WTC11 (cell line): ENCODE results near the gene CRYBB1. TPM values are rescaled to one million over a fixed set of nuclear protein-coding genes. Genes with fewer than 3 reads are reported as not detected.

Source experiments
- ATAC-seq: fragments of 200-7000 bp; cut with Tn5 transposase; 2 replicates; pipeline ENCODE4 v1.10.0; 2021; ENCODE audit warnings: mild to moderate bottlenecking, moderate library complexity
- CTCF ChIA-PET: fragments of 300-600 bp; sonication (Branson Sonifier 250); formaldehyde crosslinking; loops from one replicate; lab custom pipeline; 2021; ENCODE audit warnings: antibody characterized with exemption; lab: Charles Lee
- POLR2A ChIA-PET: fragments of 350-600 bp; sonication (Branson Sonifier 250); formaldehyde crosslinking; loops from one replicate; lab custom pipeline; 2021; ENCODE audit warnings: antibody characterized with exemption; lab: Charles Lee
- DNase-seq: peaks from one replicate; pipeline ENCODE4 v3.0.0; 2021; ENCODE audit warnings: low spot score
- H3K27ac Mint-ChIP-seq: 2 replicates; pipeline ENCODE4 v1.8.0; 2021; ENCODE audit warnings: mixed read lengths
- H3K27me3 Mint-ChIP-seq: 2 replicates; pipeline ENCODE4 v1.8.0; 2021; ENCODE audit warnings: low read depth, mild to moderate bottlenecking, moderate library complexity, mixed read lengths
- H3K36me3 Mint-ChIP-seq: 2 replicates; pipeline ENCODE4 v1.8.0; 2021; ENCODE audit warnings: mixed read lengths
- H3K4me1 Mint-ChIP-seq: 2 replicates; pipeline ENCODE4 v1.8.0; 2022; ENCODE audit warnings: mixed read lengths
- H3K4me3 Mint-ChIP-seq: 2 replicates; pipeline ENCODE4 v1.8.0; 2021; ENCODE audit warnings: mild to moderate bottlenecking, moderate library complexity, mixed read lengths
- H3K9me3 Mint-ChIP-seq: 2 replicates; pipeline ENCODE4 v1.8.0; 2021; ENCODE audit warnings: mixed read lengths
- FOXK1 ChIP-seq: sonication (generic); formaldehyde crosslinking; IDR thresholded peaks from 2 replicates; pipeline ENCODE4 v1.8.0; 2022; ENCODE audit warnings: mild to moderate bottlenecking, moderate library complexity, missing genetic modification reagents
- GRHL2 ChIP-seq: fragments of 250-450 bp; sonication (Bioruptor Pico); IDR thresholded peaks from 2 replicates; pipeline ENCODE4 v1.8.0; 2022; ENCODE audit warnings: mild to moderate bottlenecking, moderate library complexity; ENCODE audit not compliant: insufficient replicate concordance, severe bottlenecking
- NR2C2 ChIP-seq: sonication (generic); formaldehyde crosslinking; IDR thresholded peaks from 2 replicates; pipeline ENCODE4 v1.8.0; 2022; ENCODE audit warnings: mild to moderate bottlenecking, missing genetic modification reagents
- RELA ChIP-seq: sonication (generic); formaldehyde crosslinking; IDR thresholded peaks from 2 replicates; pipeline ENCODE4 v1.8.1; 2022; ENCODE audit warnings: missing genetic modification reagents, mild to moderate bottlenecking, borderline replicate concordance
- SP1 ChIP-seq: sonication (generic); formaldehyde crosslinking; conservative IDR thresholded peaks from 2 replicates; pipeline ENCODE4 v1.8.1; 2022; ENCODE audit warnings: missing genetic modification reagents
- ZNF138 ChIP-seq: sonication (generic); formaldehyde crosslinking; conservative IDR thresholded peaks from 2 replicates; pipeline ENCODE4 v1.8.1; 2022; ENCODE audit warnings: mild to moderate bottlenecking, moderate library complexity, missing genetic modification reagents
- ZNF263 ChIP-seq: sonication (generic); formaldehyde crosslinking; IDR thresholded peaks from 2 replicates; pipeline ENCODE4 v1.8.1; 2022; ENCODE audit warnings: low read depth, mild to moderate bottlenecking, moderate library complexity, missing genetic modification reagents
- ZNF396 ChIP-seq: fragments of 250-450 bp; sonication (Bioruptor Pico); IDR thresholded peaks from 2 replicates; pipeline ENCODE4 v1.8.0; 2021; ENCODE audit warnings: mild to moderate bottlenecking, moderate library complexity, borderline replicate concordance
- ZNF423 ChIP-seq: fragments of 250-450 bp; sonication (Bioruptor Pico); IDR thresholded peaks from 2 replicates; pipeline ENCODE4 v2.1.2; 2022; ENCODE audit warnings: mild to moderate bottlenecking, moderate library complexity
- total RNA-seq: library from RNA; stranded (reverse); gene quantifications from 3 replicates; pipeline ENCODE4 v1.2.3, GENCODE V29; 2021
- TF ChIP-seq, protein P1 (sequence below): fragments of 250-450 bp; sonication (Bioruptor Pico); IDR thresholded peaks from 2 replicates; pipeline ENCODE4 v2.1.2; 2022; ENCODE audit warnings: mild to moderate bottlenecking, moderate library complexity
- TF ChIP-seq, protein P2 (sequence below): fragments of 250-450 bp; sonication (Bioruptor Pico); IDR thresholded peaks from 2 replicates; pipeline ENCODE4 v1.8.0; 2021; ENCODE audit warnings: mild to moderate bottlenecking
- TF ChIP-seq, protein P3 (sequence below): sonication (generic); formaldehyde crosslinking; conservative IDR thresholded peaks from 2 replicates; pipeline ENCODE4 v1.8.1; 2023; ENCODE audit warnings: mild to moderate bottlenecking, low read depth, missing genetic modification reagents, moderate library complexity
- TF ChIP-seq, protein P4 (sequence below): fragments of 250-450 bp; sonication (Bioruptor Pico); IDR thresholded peaks from 2 replicates; pipeline ENCODE4 v1.9.0; 2021; ENCODE audit warnings: mild to moderate bottlenecking
- TF ChIP-seq, protein P5 (sequence below): sonication (generic); formaldehyde crosslinking; IDR thresholded peaks from 2 replicates; pipeline ENCODE4 v1.8.0; 2022; ENCODE audit warnings: mild to moderate bottlenecking, missing genetic modification reagents
- TF ChIP-seq, protein P6 (sequence below): sonication (generic); formaldehyde crosslinking; IDR thresholded peaks from 2 replicates; pipeline ENCODE4 v1.8.1; 2022; ENCODE audit warnings: low read depth, mild to moderate bottlenecking, moderate library complexity, missing genetic modification reagents, borderline replicate concordance
- TF ChIP-seq, protein P7 (sequence below): sonication (generic); formaldehyde crosslinking; IDR thresholded peaks from 2 replicates; pipeline ENCODE4 v1.8.1; 2022; ENCODE audit warnings: mild to moderate bottlenecking, missing genetic modification reagents, moderate library complexity, borderline replicate concordance

Gene CRYBB1
- total RNA-seq, 1 experiment from 2014 or later: 4.0 TPM

DNA sequence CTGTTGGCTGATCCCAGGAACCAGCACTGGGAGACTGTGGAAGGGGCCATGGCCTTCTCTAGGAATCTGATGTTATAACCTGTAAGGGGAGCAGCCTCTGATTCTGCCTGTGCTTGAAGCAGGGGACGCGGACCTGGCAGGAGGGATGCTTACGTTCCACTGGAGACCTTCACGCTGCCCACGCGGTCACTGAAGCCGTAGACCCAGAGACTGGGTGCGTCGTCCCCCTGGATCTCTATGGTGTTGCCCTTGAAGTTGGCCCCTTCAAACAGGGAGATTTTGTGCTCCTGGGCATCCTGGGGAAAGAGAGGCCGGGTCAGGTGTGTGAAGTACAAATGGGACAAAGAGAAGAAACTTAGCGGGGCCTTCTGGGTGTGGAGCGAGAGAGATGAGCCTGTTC lies 16.1 kb downstream of the CRYBB1 start:
- H3K27ac Mint-ChIP-seq: no peak overlapping the region
- no peaks in the 10 kb centered on the region for H3K9me3 Mint-ChIP-seq
- H3K27me3 Mint-ChIP-seq: peaks cover 12% of the 10 kb centered on the region
- H3K4me1 Mint-ChIP-seq: peaks cover 2% of the 10 kb centered on the region
- DNase-seq: no peak
- ATAC-seq: no peak
- CTCF ChIA-PET: no interaction called here
- POLR2A ChIA-PET: no interaction called here
- no peak overlapping the region for H3K4me3 Mint-ChIP-seq
- TF ChIP-seq, protein P1, sequence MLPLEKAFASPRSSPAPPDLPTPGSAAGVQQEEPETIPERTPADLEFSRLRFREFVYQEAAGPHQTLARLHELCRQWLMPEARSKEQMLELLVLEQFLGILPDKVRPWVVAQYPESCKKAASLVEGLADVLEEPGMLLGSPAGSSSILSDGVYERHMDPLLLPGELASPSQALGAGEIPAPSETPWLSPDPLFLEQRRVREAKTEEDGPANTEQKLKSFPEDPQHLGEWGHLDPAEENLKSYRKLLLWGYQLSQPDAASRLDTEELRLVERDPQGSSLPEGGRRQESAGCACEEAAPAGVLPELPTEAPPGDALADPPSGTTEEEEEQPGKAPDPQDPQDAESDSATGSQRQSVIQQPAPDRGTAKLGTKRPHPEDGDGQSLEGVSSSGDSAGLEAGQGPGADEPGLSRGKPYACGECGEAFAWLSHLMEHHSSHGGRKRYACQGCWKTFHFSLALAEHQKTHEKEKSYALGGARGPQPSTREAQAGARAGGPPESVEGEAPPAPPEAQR (CRISPR knock-in tag): no peak
- TF ChIP-seq, protein P2, sequence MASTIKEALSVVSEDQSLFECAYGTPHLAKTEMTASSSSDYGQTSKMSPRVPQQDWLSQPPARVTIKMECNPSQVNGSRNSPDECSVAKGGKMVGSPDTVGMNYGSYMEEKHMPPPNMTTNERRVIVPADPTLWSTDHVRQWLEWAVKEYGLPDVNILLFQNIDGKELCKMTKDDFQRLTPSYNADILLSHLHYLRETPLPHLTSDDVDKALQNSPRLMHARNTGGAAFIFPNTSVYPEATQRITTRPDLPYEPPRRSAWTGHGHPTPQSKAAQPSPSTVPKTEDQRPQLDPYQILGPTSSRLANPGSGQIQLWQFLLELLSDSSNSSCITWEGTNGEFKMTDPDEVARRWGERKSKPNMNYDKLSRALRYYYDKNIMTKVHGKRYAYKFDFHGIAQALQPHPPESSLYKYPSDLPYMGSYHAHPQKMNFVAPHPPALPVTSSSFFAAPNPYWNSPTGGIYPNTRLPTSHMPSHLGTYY: no peak
- TF ChIP-seq, protein P3, sequence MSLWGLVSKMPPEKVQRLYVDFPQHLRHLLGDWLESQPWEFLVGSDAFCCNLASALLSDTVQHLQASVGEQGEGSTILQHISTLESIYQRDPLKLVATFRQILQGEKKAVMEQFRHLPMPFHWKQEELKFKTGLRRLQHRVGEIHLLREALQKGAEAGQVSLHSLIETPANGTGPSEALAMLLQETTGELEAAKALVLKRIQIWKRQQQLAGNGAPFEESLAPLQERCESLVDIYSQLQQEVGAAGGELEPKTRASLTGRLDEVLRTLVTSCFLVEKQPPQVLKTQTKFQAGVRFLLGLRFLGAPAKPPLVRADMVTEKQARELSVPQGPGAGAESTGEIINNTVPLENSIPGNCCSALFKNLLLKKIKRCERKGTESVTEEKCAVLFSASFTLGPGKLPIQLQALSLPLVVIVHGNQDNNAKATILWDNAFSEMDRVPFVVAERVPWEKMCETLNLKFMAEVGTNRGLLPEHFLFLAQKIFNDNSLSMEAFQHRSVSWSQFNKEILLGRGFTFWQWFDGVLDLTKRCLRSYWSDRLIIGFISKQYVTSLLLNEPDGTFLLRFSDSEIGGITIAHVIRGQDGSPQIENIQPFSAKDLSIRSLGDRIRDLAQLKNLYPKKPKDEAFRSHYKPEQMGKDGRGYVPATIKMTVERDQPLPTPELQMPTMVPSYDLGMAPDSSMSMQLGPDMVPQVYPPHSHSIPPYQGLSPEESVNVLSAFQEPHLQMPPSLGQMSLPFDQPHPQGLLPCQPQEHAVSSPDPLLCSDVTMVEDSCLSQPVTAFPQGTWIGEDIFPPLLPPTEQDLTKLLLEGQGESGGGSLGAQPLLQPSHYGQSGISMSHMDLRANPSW (CRISPR knock-in tag): no peak
- no peak for TF ChIP-seq SP1 (CRISPR knock-in tag)
- no peak for TF ChIP-seq ZNF423
- TF ChIP-seq FOXK1 (CRISPR knock-in tag): no peak
- TF ChIP-seq RELA (CRISPR knock-in tag): no peak
- TF ChIP-seq, protein P4, sequence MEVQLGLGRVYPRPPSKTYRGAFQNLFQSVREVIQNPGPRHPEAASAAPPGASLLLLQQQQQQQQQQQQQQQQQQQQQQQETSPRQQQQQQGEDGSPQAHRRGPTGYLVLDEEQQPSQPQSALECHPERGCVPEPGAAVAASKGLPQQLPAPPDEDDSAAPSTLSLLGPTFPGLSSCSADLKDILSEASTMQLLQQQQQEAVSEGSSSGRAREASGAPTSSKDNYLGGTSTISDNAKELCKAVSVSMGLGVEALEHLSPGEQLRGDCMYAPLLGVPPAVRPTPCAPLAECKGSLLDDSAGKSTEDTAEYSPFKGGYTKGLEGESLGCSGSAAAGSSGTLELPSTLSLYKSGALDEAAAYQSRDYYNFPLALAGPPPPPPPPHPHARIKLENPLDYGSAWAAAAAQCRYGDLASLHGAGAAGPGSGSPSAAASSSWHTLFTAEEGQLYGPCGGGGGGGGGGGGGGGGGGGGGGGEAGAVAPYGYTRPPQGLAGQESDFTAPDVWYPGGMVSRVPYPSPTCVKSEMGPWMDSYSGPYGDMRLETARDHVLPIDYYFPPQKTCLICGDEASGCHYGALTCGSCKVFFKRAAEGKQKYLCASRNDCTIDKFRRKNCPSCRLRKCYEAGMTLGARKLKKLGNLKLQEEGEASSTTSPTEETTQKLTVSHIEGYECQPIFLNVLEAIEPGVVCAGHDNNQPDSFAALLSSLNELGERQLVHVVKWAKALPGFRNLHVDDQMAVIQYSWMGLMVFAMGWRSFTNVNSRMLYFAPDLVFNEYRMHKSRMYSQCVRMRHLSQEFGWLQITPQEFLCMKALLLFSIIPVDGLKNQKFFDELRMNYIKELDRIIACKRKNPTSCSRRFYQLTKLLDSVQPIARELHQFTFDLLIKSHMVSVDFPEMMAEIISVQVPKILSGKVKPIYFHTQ (CRISPR knock-in tag): no peak
- no peak for TF ChIP-seq ZNF396 (CRISPR knock-in tag)
- TF ChIP-seq GRHL2: no peak
- no peak for TF ChIP-seq ZNF138 (CRISPR knock-in tag)
- no peaks in the 10 kb centered on the region for H3K36me3 Mint-ChIP-seq

DNA sequence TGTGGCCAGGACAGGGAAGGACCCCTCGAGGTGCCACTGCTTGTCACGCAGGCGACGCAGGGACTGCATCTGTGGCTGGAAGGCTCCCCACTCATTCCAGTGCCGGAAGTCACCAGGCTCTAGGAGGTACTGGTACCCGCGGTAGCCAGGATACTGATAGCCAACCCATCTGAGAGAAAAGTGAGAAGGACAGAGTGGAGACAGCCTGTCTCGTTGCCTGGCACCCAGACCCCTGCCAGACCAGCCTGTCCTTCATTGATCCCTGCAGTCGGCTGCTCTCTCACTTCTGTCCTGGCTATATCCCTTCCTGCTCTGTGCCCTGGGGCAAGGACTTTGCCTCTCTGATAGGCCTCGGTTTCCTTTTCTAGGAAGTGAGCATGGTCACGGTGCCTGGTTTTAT lies 18.3 kb downstream of the CRYBB1 start:
- ATAC-seq: no peak

DNA sequence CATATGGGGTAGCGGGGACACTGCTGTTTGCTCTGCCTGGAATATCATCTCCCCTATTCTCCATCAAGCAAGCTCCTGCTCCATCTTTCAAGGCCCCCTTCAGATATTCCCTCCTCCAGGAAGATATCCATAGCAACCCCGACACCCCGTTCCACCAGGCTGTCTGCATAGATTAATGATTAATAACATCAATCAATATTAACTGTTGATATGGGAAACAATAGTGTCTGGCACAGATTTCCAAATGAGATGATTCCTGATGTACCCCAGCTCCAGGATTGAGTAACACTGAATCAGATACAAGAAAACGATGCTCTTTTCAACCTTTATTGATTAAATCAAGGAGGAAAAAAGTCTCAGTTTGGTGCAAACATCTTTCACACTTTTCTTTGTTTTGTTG lies 20.3 kb downstream of the CRYBB1 start:
- H3K27me3 Mint-ChIP-seq: peaks cover 14% of the 10 kb centered on the region
- ChIA-PET POLR2A (no interaction called here), CTCF (no interaction called here)
- H3K4me1 Mint-ChIP-seq: peaks cover 12% of the 10 kb centered on the region
- ATAC-seq (no peak), DNase-seq (no peak)
- no peak overlapping the region for H3K4me3 Mint-ChIP-seq
- no peaks in the 10 kb centered on the region for H3K9me3 Mint-ChIP-seq
- no peaks in the 10 kb centered on the region for H3K36me3 Mint-ChIP-seq
- H3K27ac Mint-ChIP-seq: no peak overlapping the region
- TF ChIP-seq, protein P5, sequence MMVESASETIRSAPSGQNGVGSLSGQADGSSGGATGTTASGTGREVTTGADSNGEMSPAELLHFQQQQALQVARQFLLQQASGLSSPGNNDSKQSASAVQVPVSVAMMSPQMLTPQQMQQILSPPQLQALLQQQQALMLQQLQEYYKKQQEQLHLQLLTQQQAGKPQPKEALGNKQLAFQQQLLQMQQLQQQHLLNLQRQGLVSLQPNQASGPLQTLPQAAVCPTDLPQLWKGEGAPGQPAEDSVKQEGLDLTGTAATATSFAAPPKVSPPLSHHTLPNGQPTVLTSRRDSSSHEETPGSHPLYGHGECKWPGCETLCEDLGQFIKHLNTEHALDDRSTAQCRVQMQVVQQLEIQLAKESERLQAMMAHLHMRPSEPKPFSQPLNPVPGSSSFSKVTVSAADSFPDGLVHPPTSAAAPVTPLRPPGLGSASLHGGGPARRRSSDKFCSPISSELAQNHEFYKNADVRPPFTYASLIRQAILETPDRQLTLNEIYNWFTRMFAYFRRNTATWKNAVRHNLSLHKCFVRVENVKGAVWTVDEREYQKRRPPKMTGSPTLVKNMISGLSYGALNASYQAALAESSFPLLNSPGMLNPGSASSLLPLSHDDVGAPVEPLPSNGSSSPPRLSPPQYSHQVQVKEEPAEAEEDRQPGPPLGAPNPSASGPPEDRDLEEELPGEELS (CRISPR knock-in tag): no peak
- TF ChIP-seq, protein P6, sequence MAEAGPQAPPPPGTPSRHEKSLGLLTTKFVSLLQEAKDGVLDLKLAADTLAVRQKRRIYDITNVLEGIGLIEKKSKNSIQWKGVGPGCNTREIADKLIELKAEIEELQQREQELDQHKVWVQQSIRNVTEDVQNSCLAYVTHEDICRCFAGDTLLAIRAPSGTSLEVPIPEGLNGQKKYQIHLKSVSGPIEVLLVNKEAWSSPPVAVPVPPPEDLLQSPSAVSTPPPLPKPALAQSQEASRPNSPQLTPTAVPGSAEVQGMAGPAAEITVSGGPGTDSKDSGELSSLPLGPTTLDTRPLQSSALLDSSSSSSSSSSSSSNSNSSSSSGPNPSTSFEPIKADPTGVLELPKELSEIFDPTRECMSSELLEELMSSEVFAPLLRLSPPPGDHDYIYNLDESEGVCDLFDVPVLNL: no peak
- TF ChIP-seq NR2C2 (CRISPR knock-in tag): no peak
- TF ChIP-seq, protein P7, sequence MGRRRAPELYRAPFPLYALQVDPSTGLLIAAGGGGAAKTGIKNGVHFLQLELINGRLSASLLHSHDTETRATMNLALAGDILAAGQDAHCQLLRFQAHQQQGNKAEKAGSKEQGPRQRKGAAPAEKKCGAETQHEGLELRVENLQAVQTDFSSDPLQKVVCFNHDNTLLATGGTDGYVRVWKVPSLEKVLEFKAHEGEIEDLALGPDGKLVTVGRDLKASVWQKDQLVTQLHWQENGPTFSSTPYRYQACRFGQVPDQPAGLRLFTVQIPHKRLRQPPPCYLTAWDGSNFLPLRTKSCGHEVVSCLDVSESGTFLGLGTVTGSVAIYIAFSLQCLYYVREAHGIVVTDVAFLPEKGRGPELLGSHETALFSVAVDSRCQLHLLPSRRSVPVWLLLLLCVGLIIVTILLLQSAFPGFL (CRISPR knock-in tag): no peak

More for the DNA sequence above, 18.3 kb downstream of the CRYBB1 start:
- H3K27me3 Mint-ChIP-seq: peaks cover 14% of the 10 kb centered on the region
- no peaks in the 10 kb centered on the region for H3K9me3 Mint-ChIP-seq
- TF ChIP-seq ZNF263 (CRISPR knock-in tag): no peak
- H3K36me3 Mint-ChIP-seq: no peaks in the 10 kb centered on the region
- POLR2A ChIA-PET: no interaction called here
- H3K27ac Mint-ChIP-seq: no peak overlapping the region
- CTCF ChIA-PET: no interaction called here
- H3K4me1 Mint-ChIP-seq: peaks cover 3% of the 10 kb centered on the region
- no peak overlapping the region for H3K4me3 Mint-ChIP-seq
- DNase-seq: no peak
